Heart left ventricle (tissue), 16 donors: ENCODE data around the gene NFKBIE. TPM values are rescaled to one million over a fixed set of nuclear protein-coding genes. Genes with fewer than 3 reads are reported as not detected.

Source experiments
- ATAC-seq, 4 donors: fragments of 200-7000 bp; cut with Tn5 transposase; one replicate each; pipeline ENCODE4 v1.9.1; 2020 to 2022; ENCODE audit warnings: moderate library complexity in 4 of 4, mild to moderate bottlenecking in 3 of 4, moderate number of reproducible peaks in 1 of 4
- DNase-seq, 5 donors: peaks; one replicate each; pipeline ENCODE4 v3.0.0-alpha.2; 2020
- H3K27ac ChIP-seq, 12 donors: fragments of 200-600 bp; sonication (generic) in 4 of 12; one replicate each; pipeline versions ENCODE4 v1.5.0 to v1.8.0; 2016 to 2022; ENCODE audit warnings: mild to moderate bottlenecking in 2 of 12
- H3K27me3 ChIP-seq, 9 donors: fragments of 200-600 bp; sonication (generic) in 2 of 9; one replicate each; pipeline versions ENCODE4 v1.5.1 to v1.8.0; 2016 to 2022; ENCODE audit warnings: mild to moderate bottlenecking in 3 of 9
- H3K36me3 ChIP-seq, 9 donors: fragments of 200-600 bp; sonication (generic) in 2 of 9; one replicate each; pipeline versions ENCODE4 v1.5.0 to v1.8.0; 2018 to 2022; ENCODE audit warnings: mild to moderate bottlenecking in 2 of 9
- H3K4me1 ChIP-seq, 12 donors: fragments of 200-600 bp; sonication (generic) in 4 of 12; one replicate each; pipeline versions ENCODE4 v1.5.0 to v1.8.0; 2016 to 2022; ENCODE audit warnings: mild to moderate bottlenecking in 3 of 12
- H3K4me3 ChIP-seq, 12 donors: fragments of 200-600 bp; sonication (generic) in 4 of 12; one replicate each; pipeline versions ENCODE4 v1.5.0 to v1.8.0; 2017 to 2022; ENCODE audit warnings: mild to moderate bottlenecking in 9 of 12, moderate library complexity in 4 of 12
- H3K9me3 ChIP-seq, 12 donors: fragments of 200-600 bp; sonication (generic) in 4 of 12; one replicate each; pipeline versions ENCODE4 v1.5.0 to v1.8.0; 2016 to 2022; ENCODE audit warnings: mild to moderate bottlenecking in 1 of 12
- CTCF ChIP-seq, 12 donors: fragments of 200-600 bp; sonication (generic) in 4 of 12; IDR thresholded peaks; one replicate each; pipeline versions ENCODE4 v1.5.0 to v1.8.0; 2018 to 2022; ENCODE audit warnings: antibody characterized with exemption in 12 of 12, mild to moderate bottlenecking in 5 of 12
- POLR2A ChIP-seq, 2 donors: fragments of 450-650 bp; IDR thresholded peaks; one replicate each; pipeline ENCODE4 v1.6.1; 2017; ENCODE audit warnings: antibody characterized with exemption in 2 of 2, mild to moderate bottlenecking in 2 of 2, moderate library complexity in 2 of 2
- WGBS, 4 donors: extraction: QIAGEN DNeasy Blood & Tissue Kit in 2 of 4; methylation state at CpG; one replicate each; pipeline versions ENCODE4 v1.1.5 to v1.1.7; 2013 to 2018; 5-methylcytosine and 5-hydroxymethylcytosine counted together
- intact Hi-C, 10 donors: fragments of 100-400 bp; cut with DNase I; formaldehyde crosslinking; loops; one replicate each; pipeline versions ENCODE4 v1.11.1 to v1.14.2; 2022
- microRNA counts, 2 donors: library from miRNA; unstranded; fragments of <30 nt; microRNA quantifications; one replicate each; lab custom pipeline; 2016
- polyA plus RNA-seq, 2 donors: library from polyadenylated mRNA; stranded (reverse); fragments of 200-250 nt; gene quantifications; one replicate each; pipeline ENCODE4 v1.2.3, GENCODE V29; 2013
- total RNA-seq, 9 donors: library from RNA; depleted of rRNA in 2 of 9; stranded (reverse); fragments of >200 nt in 2 of 9; fragmentation: NEBNext Ultra II Directional in 3 of 9; extraction: Animal tissue kit (Norgen Biotek cat#: 25700) in 3 of 9; gene quantifications; one replicate each; pipeline versions ENCODE4 v1.1.0 to v1.2.4, GENCODE V29; 2016 to 2023
- donor health status: ischemic (EF 13 %, LVEDD 7.1; RV severe dilation, severe dysfunction).
- donor health status: healthy with polysubstance abuse.
- donor health status: DM: no; HTN: yes; CAD: no.
- donor health status: DM: no; HTN: no; CAD: no.
- donor health status: ischemic (EF 25% LVEDD 6.9; RV normal size, moderate dysfunction).
- donor health status: ischemic (EF 25% LVEDD 5.7; RV mildly dilated, moderate dysfunction).
- donor health status: healthy.
- donor health status: DM: yes; HTN: yes; CAD: no.
- donor health status: ischemic (EF 35%, LVEDD 5.7; RV mildly dilated, moderate dysfunction).
- donor health status: nonischemic (EF 11% LVEDD 7.7; RV severe dilation, severe dysfunction).
- donor health status: DM: yes; HTN: yes; CAD: no.
- donor health status: PGD.
- donor health status: ischemic (EF 29% LVEDD 5.4; RV normal size, mild dysfunction).
- donor health status: nonischemic (EF 23%, LVEDD 6.1; RV moderate dilation, normal function).

The NFKBIE gene
- total and polyA plus RNA-seq, 11 donors, result 2.5 to 13.1 (median 4.0) TPM

GRCh38 chr6:44211284-44211683 is 54.1 kb downstream of the NFKBIE start:
- Histone ChIP-seq H3K9me3 (no peaks in the 10 kb centered on the region), H3K27ac (no peak overlapping the region), H3K4me3 (no peak overlapping the region), H3K4me1 (peaks cover 0 to 5% (median 3%) of the 10 kb centered on the region in 12 donors), H3K36me3 (no peaks in the 10 kb centered on the region), H3K27me3 (no peaks in the 10 kb centered on the region)
- intact Hi-C loops, result loop anchor here in 1 of 10 donors (5.0 kb wide), 1 partner anchor 34 kb away; no protein-coding TSS in a partner anchor
- no peak for ATAC-seq
- WGBS, 4 donors, result 88 to 97% (median 91%) methylated on average over 3 of the region's 3 CpGs
- no peak for DNase-seq
- TF ChIP-seq CTCF (IDR thresholded peaks at IDR 0.05) (no peak), POLR2A (IDR thresholded peaks at IDR 0.05) (no peak)

MicroRNA genes within 50 kb of the gene (microRNA counts, 767-probe panel; counts per million panel counts)
- 71.6 to 309 counts per million in 2 donors for microRNA hsa-miR-4647 (lab: Ali Mortazavi, UCI)

Other genes with a start within 250 kb of the NFKBIE start
- gene MRPL14, start 138.1 kb downstream of the NFKBIE start, total RNA-seq, result 10 to 100 TPM; 35.3 to 60.2 (median 44.1) TPM
- gene MRPL14, start 138.1 kb downstream of the NFKBIE start, polyA plus RNA-seq, result 10 to 100 TPM; 40.5 to 72.9 TPM
- 10 to 100 TPM; 36.2 to 52.9 (median 43.0) TPM for gene TMEM63B, start 138.0 kb downstream of the NFKBIE start, total RNA-seq
- gene TMEM63B, start 138.0 kb downstream of the NFKBIE start, polyA plus RNA-seq, result 10 to 100 TPM; 26.2 to 37.0 TPM
- 1 to 10 TPM in 2 of 9 donors, under 1 TPM in 4, not detected in 3; 0.23 to 1.8 (median 0.44) TPM for gene CAPN11, start 106.7 kb downstream of the NFKBIE start, total RNA-seq
- gene CAPN11, start 106.7 kb downstream of the NFKBIE start, polyA plus RNA-seq, result under 1 TPM; 0.08 to 0.35 TPM
- gene MYMX, start 48.6 kb downstream of the NFKBIE start, total RNA-seq, result under 1 TPM in 6 of 9 donors, not detected in 3; 0.31 to 0.96 (median 0.68) TPM
- under 1 TPM in 1 of 2 donors, not detected in 1; 0.42 TPM for gene MYMX, start 48.6 kb downstream of the NFKBIE start, polyA plus RNA-seq
- 100 to 1,000 TPM in 8 of 9 donors, 10 to 100 TPM in 1; 94.9 to 319 (median 136) TPM for gene SLC29A1, start 42.0 kb downstream of the NFKBIE start, total RNA-seq
- 10 to 100 TPM; 48.0 to 77.5 TPM for gene SLC29A1, start 42.0 kb downstream of the NFKBIE start, polyA plus RNA-seq
- 1,000 to 10,000 TPM in 2 of 9 donors, 100 to 1,000 TPM in 7; 725 to 1,040 (median 857) TPM for gene HSP90AB1, start 18.4 kb downstream of the NFKBIE start, total RNA-seq
- gene HSP90AB1, start 18.4 kb downstream of the NFKBIE start, polyA plus RNA-seq, result 100 to 1,000 TPM; 375 to 959 TPM
- gene SLC35B2, start 8.0 kb downstream of the NFKBIE start, total RNA-seq, result 10 to 100 TPM; 18.1 to 35.6 (median 26.4) TPM
- gene SLC35B2, start 8.0 kb downstream of the NFKBIE start, polyA plus RNA-seq, result 10 to 100 TPM; 10.2 to 36.7 TPM
- gene TMEM151B, start 4.9 kb upstream of the NFKBIE start, total RNA-seq, result 1 to 10 TPM in 1 of 9 donors, under 1 TPM in 4, not detected in 4; 0.21 to 5.3 (median 0.45) TPM
- gene TMEM151B, start 4.9 kb upstream of the NFKBIE start, polyA plus RNA-seq, result 1 to 10 TPM in 1 of 2 donors, under 1 TPM in 1; 0.37 to 1.4 TPM
- gene AARS2, start 47.8 kb upstream of the NFKBIE start, total RNA-seq, result 1 to 10 TPM; 5.0 to 9.8 (median 7.6) TPM
- gene AARS2, start 47.8 kb upstream of the NFKBIE start, polyA plus RNA-seq, result 1 to 10 TPM; 4.1 to 7.6 TPM
- not detected for gene SPATS1, start 77.1 kb upstream of the NFKBIE start, total RNA-seq
- not detected for gene SPATS1, start 77.1 kb upstream of the NFKBIE start, polyA plus RNA-seq
- gene CDC5L, start 122.2 kb upstream of the NFKBIE start, total RNA-seq, result 10 to 100 TPM; 17.3 to 24.8 (median 18.8) TPM
- gene CDC5L, start 122.2 kb upstream of the NFKBIE start, polyA plus RNA-seq, result 10 to 100 TPM in 1 of 2 donors, 1 to 10 TPM in 1; 5.8 to 15.6 TPM